HG02885 (cell line): Measurements from ENCODE around the gene GFPT1.

Experiments used
- ATAC-seq: cut with Tn5 transposase; IDR thresholded peaks from one replicate; pipeline ENCODE4 v1.9.1; 2021; ENCODE audit warnings: mild to moderate bottlenecking; ENCODE audit not compliant: unreplicated experiment, poor library complexity

GFPT1 gene

GRCh38 chr2:69298261-69298660 is 88.8 kb downstream of the GFPT1 start:
- no peak for ATAC-seq

- ATAC-seq, result no peak
Measured at GRCh38 chr2:69297216-69297615, 89.8 kb downstream of the GFPT1 start.

- ATAC-seq, result no peak
Measured at GRCh38 chr2:69296421-69296820, 90.6 kb downstream of the GFPT1 start.

- no peak for ATAC-seq
Measured at GRCh38 chr2:69292256-69292655, 94.8 kb downstream of the GFPT1 start.

- ATAC-seq, result no peak
Measured at GRCh38 chr2:69291721-69292120, 95.3 kb downstream of the GFPT1 start.

- no peak for ATAC-seq
Measured at GRCh38 chr2:69291004-69291650, 95.9 kb downstream of the GFPT1 start.

- ATAC-seq, result no peak
Measured at GRCh38 chr2:69288429-69288828, 98.6 kb downstream of the GFPT1 start.

GRCh38 chr2:69287544-69287943 is 99.5 kb downstream of the GFPT1 start:
- ATAC-seq, result no peak

GRCh38 chr2:69285379-69285894 is 101.6 kb downstream of the GFPT1 start:
- ATAC-seq, result no peak

GRCh38 chr2:69280796-69281412 is 106.1 kb downstream of the GFPT1 start:
- ATAC-seq, result no peak

- no peak for ATAC-seq
Measured at GRCh38 chr2:69279931-69280681, 106.9 kb downstream of the GFPT1 start.

GRCh38 chr2:69279211-69279610 is 107.8 kb downstream of the GFPT1 start:
- no peak for ATAC-seq

GRCh38 chr2:69278366-69278765 is 108.7 kb downstream of the GFPT1 start:
- ATAC-seq, result no peak

- no peak for ATAC-seq
Measured at GRCh38 chr2:69275490-69275889, 111.5 kb downstream of the GFPT1 start.

- ATAC-seq, result no peak
Measured at GRCh38 chr2:69272803-69273471, 114.1 kb downstream of the GFPT1 start.

- ATAC-seq, result no peak
Measured at GRCh38 chr2:69271831-69272257, 115.2 kb downstream of the GFPT1 start.
